Kidney (tissue), 14 donors: ENCODE measurements around the gene HOXA7. TPM values are rescaled to one million over a fixed set of nuclear protein-coding genes. Genes with fewer than 3 reads are reported as not detected.

Experiments
- DNase-seq, 5 donors: peaks; one replicate each; pipeline ENCODE4 v3.0.0-alpha.2; 2013 to 2020
- FAIRE-seq: peaks from 2 replicates; lab custom pipeline; 2012; peaks lifted over from hg19 to GRCh38; lab: Jason Lieb, UNC
- H3K27ac ChIP-seq, 2 donors: one replicate each; pipeline ENCODE4 v1.7.0; 2013; ENCODE audit warnings: low read depth in 2 of 2, low read length in 2 of 2, inconsistent platforms in 1 of 2
- H3K27me3 ChIP-seq: one replicate; pipeline ENCODE4 v1.7.1; 2013; ENCODE audit warnings: low read length, inconsistent platforms; ENCODE audit not compliant: control insufficient read depth, insufficient read depth
- H3K36me3 ChIP-seq, 3 donors: one replicate each; pipeline versions ENCODE4 v1.7.0 to v1.7.1; 2013; ENCODE audit warnings: low read length in 3 of 3, control low read depth in 1 of 3, inconsistent platforms in 1 of 3; ENCODE audit not compliant: insufficient read depth in 3 of 3, control insufficient read depth in 2 of 3
- H3K4me1 ChIP-seq, 3 donors: one replicate each; pipeline versions ENCODE4 v1.7.0 to v1.7.1; 2013; ENCODE audit warnings: low read length in 3 of 3, inconsistent platforms in 1 of 3, low read depth in 1 of 3; ENCODE audit not compliant: control insufficient read depth in 2 of 3, insufficient read depth in 2 of 3
- H3K4me3 ChIP-seq, 3 donors: one replicate each; pipeline versions ENCODE4 v1.7.0 to v1.8.1; 2013; ENCODE audit warnings: low read length in 3 of 3, control low read depth in 1 of 3, inconsistent platforms in 1 of 3
- H3K9ac ChIP-seq, 3 donors: one replicate each; pipeline versions ENCODE4 v1.7.0 to v1.7.1; 2013; ENCODE audit warnings: low read length in 3 of 3, control low read depth in 1 of 3, inconsistent platforms in 1 of 3
- H3K9me3 ChIP-seq, 3 donors: one replicate each; pipeline versions ENCODE4 v1.7.0 to v1.7.1; 2013; ENCODE audit warnings: low read length in 3 of 3, control low read depth in 1 of 3, inconsistent platforms in 1 of 3; ENCODE audit not compliant: control insufficient read depth in 2 of 3, insufficient read depth in 1 of 3
- intact Hi-C: fragments of 100-400 bp; cut with DNase I; formaldehyde crosslinking; loops from one replicate; pipeline ENCODE4 v1.11.1; 2022
- polyA plus RNA-seq: library from polyadenylated mRNA; stranded (reverse); fragments of 350-450 nt; fragmentation: Illumina TruSeq; extraction: RNeasy Lipid Tissue Mini Kit (QIAGEN cat#74804); gene quantifications from one replicate; pipeline ENCODE4 v1.2.3, GENCODE V29; 2014; ENCODE audit warnings: low read depth, low replicate concordance; ENCODE audit not compliant: insufficient read depth
- total RNA-seq: library from RNA; stranded (reverse); fragmentation: NEBNext Ultra II Directional; extraction: Animal tissue kit (Norgen Biotek cat#: 25700); gene quantifications from one replicate; pipeline ENCODE4 v1.2.1, GENCODE V29; 2021
- TF ChIP-seq, protein P1 (sequence below): IDR thresholded peaks from 3 replicates; pipeline ENCODE4 v1.5.1; 2012; ENCODE audit warnings: mild to moderate bottlenecking, moderate library complexity, borderline replicate concordance; ENCODE audit not compliant: insufficient read depth; ENCODE audit errors: extremely low read depth
- donor health status: control.
- donor health status: control.
- donor health status: control.
- donor health status: control.
- donor health status: control.
- donor health status: DM: yes; HTN: yes; CAD: no.
- donor health status: Normal renal cell carcinoma (clear cell type).

The HOXA7 gene
- total and polyA plus RNA-seq, 2 donors from 2014 or later = 23.8 to 31.3 TPM

- peak; percentile 94 to 98 (median 96) for DNase-seq
- no peaks in the 10 kb centered on the region for H3K27me3 ChIP-seq
- no peak for FAIRE-seq
- peak within 1 kb of the TSS; percentile 94 to 96 for H3K27ac ChIP-seq
- H3K4me3 ChIP-seq = peak within 1 kb of the TSS; percentile 86 to 97 (median 91)
- no peaks in the 10 kb centered on the region for H3K9me3 ChIP-seq
- peaks cover 0 to 9% (median 5%) of the 10 kb centered on the region in 3 donors for H3K36me3 ChIP-seq
- peaks cover 0 to 4% (median 0%) of the 10 kb centered on the region in 3 donors for H3K4me1 ChIP-seq
- intact Hi-C loops = no loop called here
- TF ChIP-seq, protein P1, sequence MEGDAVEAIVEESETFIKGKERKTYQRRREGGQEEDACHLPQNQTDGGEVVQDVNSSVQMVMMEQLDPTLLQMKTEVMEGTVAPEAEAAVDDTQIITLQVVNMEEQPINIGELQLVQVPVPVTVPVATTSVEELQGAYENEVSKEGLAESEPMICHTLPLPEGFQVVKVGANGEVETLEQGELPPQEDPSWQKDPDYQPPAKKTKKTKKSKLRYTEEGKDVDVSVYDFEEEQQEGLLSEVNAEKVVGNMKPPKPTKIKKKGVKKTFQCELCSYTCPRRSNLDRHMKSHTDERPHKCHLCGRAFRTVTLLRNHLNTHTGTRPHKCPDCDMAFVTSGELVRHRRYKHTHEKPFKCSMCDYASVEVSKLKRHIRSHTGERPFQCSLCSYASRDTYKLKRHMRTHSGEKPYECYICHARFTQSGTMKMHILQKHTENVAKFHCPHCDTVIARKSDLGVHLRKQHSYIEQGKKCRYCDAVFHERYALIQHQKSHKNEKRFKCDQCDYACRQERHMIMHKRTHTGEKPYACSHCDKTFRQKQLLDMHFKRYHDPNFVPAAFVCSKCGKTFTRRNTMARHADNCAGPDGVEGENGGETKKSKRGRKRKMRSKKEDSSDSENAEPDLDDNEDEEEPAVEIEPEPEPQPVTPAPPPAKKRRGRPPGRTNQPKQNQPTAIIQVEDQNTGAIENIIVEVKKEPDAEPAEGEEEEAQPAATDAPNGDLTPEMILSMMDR = no peak
- H3K9ac ChIP-seq = peak within 1 kb of the TSS; percentile 88 to 95 (median 94)
These were observed 8.9 kb upstream of the HOXA7 start, which contains the start of gene HOXA9 for GRCh38 chr7:27165089-27165995. HOXA9 (minus strand) TSS chr7:27165537; CDS start chr7:27165457, 80 bp downstream.

GRCh38 chr7:27164367-27165088, 8.1 kb upstream of the HOXA7 start:
- H3K27me3 ChIP-seq = no peaks in the 10 kb centered on the region
- FAIRE-seq = no peak
- H3K4me3 ChIP-seq = peak overlapping the region; percentile 86 to 97 (median 91)
- peak overlapping the region; percentile 88 to 95 (median 94) for H3K9ac ChIP-seq
- no peaks in the 10 kb centered on the region for H3K9me3 ChIP-seq
- peaks cover 0 to 4% (median 0%) of the 10 kb centered on the region in 3 donors for H3K4me1 ChIP-seq
- peak in 2 of 5 donors; percentile 57 to 84 for DNase-seq
- H3K36me3 ChIP-seq = peaks cover 0 to 9% (median 5%) of the 10 kb centered on the region in 3 donors
- intact Hi-C loops = no loop called here
- H3K27ac ChIP-seq = peak overlapping the region; percentile 94 to 96
- TF ChIP-seq, protein P1 = no peak

- Histone ChIP-seq H3K4me3 (peak overlapping the region; percentile 86 to 97 (median 91)), H3K9me3 (no peaks in the 10 kb centered on the region), H3K27ac (peak overlapping the region; percentile 94 to 96), H3K36me3 (peaks cover 0 to 9% (median 5%) of the 10 kb centered on the region in 3 donors), H3K27me3 (no peaks in the 10 kb centered on the region), H3K4me1 (peaks cover 0 to 4% (median 0%) of the 10 kb centered on the region in 3 donors), H3K9ac (peak overlapping the region; percentile 87 to 95 (median 94))
- intact Hi-C loops = no loop called here
- DNase-seq = no peak
- TF ChIP-seq, protein P1 = no peak
- no peak for FAIRE-seq
These were observed 7.5 kb upstream of the HOXA7 start for GRCh38 chr7:27164045-27164366.
